Limb (tissue), 2 donors: Measurements from ENCODE around the gene OR6K3.

Experiments used
- DNase-seq, 2 donors: peaks; one replicate each; pipeline ENCODE4 v3.0.0-alpha.2; 2016; ENCODE audit errors: extremely low spot score in 2 of 2

OR6K3 gene

DNA sequence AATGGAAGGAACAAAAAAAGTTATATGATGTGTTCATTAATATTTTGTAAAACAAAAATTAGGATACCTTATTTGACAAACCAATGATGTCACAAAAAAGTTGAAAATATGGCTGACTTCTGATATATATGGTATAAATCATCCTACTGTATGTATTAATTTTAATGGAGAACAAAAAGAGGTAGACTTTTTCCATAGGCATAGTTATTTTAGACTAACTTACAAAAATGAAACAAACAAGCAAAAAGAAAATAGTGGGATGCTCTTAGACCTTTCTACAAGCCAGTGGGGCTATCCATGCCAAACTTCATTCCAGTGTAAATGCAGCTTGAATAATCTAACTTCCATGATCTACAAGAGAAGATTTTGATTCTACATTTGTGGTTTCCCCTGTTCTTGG is 33.5 kb downstream of the OR6K3 start:
- no peak for DNase-seq

DNA sequence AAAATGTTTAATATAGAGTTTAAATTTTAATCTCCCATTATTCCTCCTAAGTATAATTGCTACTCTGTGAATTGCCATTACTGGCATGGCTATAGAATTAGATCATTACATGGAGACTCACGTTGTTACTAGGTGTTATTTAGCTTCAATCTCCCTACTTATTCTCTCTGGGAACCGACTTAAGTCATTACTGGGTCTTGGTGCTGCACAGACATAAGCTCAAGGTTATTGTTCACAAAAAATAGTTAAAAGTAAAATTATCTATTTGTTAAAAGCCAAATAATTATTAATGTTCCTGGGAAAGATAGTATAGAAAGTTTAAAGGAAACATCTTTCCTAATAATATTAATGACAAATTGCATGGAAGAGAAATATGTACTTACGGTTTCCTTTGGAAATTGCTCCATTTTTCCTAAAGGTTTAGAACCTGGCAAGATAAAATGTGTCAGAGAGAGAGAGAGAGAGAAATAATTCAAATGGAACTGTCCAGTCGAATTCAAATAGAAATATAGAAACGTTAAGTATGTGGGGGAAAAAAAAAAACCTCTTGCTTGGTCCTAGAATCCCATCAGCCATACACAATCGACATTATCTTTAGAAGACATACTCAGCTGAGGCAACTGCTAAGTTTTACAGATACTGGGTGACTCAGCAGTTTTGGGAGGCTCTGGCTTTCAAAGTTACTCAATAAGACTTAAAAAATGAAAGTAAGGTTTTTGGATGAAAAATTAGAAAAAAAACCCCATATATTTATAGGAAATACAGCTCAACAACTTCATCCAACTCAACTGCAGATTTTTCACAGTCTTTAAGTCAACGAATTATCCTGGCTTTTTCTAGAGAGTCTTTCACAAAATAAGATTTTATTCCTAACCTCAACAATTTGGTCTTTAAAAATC is 34.2 kb downstream of the OR6K3 start, which contains the start of gene SPTA1:
Gene SPTA1, minus strand, starts transcription at position 605 of the 899 bp plus-strand sequence. Its CDS starts 198 bp downstream, at position 407.
- DNase-seq = no peak

DNA sequence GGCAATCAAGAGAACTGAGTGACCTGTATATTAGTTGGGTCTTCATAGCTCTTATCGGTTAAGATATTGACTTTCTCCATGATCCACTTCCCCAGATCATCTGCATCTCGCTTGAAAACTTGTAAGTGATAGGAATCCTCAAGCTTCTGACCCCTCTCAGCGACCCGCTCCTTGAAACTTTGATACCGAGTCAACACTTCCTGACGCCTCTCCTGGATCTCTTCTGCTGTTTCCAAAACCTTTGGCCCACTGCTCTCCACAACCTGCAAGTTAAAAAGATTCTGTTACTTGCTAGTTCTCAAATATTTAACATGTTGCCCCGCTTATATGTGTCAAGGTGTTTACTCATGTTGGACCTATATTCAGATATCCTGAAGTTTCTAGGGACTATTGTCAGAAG is 35.4 kb downstream of the OR6K3 start:
- DNase-seq = no peak

DNA sequence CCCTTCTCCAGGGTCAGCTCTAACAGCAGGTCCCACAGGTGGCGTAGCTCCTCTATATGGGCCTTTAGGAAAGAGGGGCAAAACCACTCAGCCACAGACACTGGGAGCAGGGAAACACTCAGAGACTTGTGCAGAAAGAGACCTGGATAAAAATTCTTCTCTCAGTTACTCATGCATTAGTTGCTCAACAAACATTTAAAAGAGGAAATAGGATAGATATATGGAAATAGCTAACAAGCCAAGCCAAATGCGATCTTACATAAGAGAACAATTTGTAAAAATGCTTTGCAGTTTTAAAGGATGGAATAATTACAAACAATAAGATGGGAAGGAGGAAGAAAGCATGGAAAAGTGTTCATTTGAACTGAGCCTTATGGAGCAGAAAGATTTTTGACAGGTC is 38.9 kb downstream of the OR6K3 start:
- no peak for DNase-seq

DNA sequence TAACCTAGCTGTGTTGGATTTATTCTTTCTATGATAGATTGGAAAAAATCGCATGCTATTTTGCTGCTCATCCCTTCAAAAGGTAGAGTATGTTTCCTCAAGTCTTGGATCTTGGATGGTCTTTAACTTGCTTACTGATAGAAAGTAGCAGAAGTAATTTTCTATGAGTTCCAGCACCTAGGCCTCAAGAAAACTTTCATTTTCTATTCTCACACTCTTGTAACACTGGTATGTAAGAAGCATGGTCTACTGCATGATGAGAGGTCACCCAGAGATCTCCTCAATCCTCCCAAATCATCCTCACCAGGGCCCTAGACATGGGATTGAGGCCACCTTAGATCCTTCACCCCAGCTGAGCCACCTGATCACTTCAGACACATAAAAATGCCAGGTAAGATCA is 41.2 kb downstream of the OR6K3 start:
- DNase-seq = no peak

DNA sequence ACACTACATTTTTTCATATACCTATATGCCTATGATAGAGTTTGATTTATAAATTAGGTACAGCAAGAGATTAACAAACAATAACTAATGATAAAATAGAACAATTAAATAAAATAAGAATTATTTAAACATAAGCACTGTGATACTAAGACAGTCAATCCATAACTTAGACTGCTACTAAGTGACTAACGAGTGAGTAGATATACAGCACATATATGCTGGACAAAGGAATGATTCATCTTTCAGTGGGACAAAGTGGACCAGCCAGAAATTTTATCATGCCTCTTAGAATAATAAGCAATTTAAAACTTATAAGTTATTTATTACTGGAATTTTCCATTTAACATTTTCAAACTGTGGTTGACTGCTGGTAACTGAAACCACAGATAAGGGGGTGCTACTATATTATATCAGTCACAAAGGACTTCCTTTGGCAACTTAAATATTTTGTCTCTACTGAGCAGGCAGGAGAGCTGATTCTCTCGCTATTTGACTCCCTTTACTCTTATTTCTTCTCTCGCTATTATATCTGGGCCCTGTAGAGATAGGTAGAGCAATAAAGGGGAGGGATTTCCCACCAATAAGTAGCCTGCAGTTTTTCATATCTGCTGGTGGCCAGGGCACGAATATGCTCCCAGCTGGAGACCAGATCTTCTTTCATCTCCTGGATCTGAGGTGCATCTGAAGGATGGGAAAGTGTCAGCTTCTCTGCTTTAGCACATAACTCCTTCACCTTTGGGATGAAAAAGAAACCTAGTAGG is 44.8 kb downstream of the OR6K3 start:
- no peak for DNase-seq

DNA sequence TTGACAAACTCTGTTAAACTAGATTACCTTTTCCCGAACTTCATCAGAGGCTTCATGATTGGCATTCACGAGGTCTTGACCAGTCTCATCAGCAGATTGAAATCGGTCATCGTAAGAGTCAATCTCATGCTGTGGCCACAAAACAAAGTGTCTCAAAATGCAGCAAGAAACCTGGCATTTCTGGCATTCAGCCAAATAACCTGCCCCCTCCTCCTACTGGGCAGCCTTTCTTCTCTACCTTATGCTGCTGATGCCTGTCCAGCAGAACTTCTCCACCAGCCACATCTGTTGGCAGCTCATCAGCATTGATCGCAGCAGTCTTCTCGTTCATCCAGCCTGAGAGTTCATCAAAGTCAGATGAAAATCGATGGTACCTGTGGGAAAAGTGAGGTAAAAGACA is 46.2 kb downstream of the OR6K3 start:
- no peak for DNase-seq
